PFSK-1 (cell line): ENCODE measurements around the gene LMO2.

Experiments
- POLR2AphosphoS5 ChIP-seq: IDR thresholded peaks from 2 replicates; pipeline ENCODE4 v1.6.1; 2012; ENCODE audit warnings: low read depth, mild to moderate bottlenecking, control low read depth, low read length, moderate library complexity
- SIN3A ChIP-seq: IDR thresholded peaks from 2 replicates; pipeline ENCODE4 v1.6.1; 2012; ENCODE audit warnings: mild to moderate bottlenecking, low read length, moderate library complexity, borderline replicate concordance; ENCODE audit not compliant: insufficient read depth
- TAF1 ChIP-seq: IDR thresholded peaks from 2 replicates; pipeline ENCODE4 v1.6.1; 2012; ENCODE audit warnings: low read length, control low read depth, borderline replicate concordance; ENCODE audit not compliant: insufficient read depth
- TF ChIP-seq, protein P1 (sequence below), 2 experiments: IDR thresholded peaks; 2 replicates each; pipeline versions ENCODE4 v1.6.1 to v1.8.0; 2011 to 2012; ENCODE audit warnings: low read depth in 2 of 2, low read length in 2 of 2, control low read depth in 1 of 2, inconsistent platforms in 1 of 2, mild to moderate bottlenecking in 1 of 2, moderate library complexity in 1 of 2; ENCODE audit not compliant: insufficient read depth in 1 of 2

DNA sequence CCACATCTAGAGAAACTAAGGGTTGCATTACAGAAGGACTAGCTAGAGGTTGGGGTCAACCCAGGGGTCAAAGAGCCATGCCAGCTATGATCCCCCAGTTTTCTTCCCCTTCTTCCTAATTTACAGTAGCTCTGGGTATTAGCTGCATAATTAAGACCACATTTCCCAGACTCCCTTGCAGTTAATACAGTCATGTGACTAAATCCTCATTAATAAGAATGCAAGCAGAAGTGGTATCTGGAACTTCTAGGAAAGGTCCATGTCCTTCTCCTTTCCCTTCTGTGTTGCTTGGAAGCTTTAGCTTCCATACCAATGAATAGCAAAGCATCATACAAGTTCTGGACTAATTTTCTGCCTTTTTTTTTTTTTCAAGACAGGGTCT, 19.1 kb upstream of the LMO2 start:
- TF ChIP-seq, protein P1, sequence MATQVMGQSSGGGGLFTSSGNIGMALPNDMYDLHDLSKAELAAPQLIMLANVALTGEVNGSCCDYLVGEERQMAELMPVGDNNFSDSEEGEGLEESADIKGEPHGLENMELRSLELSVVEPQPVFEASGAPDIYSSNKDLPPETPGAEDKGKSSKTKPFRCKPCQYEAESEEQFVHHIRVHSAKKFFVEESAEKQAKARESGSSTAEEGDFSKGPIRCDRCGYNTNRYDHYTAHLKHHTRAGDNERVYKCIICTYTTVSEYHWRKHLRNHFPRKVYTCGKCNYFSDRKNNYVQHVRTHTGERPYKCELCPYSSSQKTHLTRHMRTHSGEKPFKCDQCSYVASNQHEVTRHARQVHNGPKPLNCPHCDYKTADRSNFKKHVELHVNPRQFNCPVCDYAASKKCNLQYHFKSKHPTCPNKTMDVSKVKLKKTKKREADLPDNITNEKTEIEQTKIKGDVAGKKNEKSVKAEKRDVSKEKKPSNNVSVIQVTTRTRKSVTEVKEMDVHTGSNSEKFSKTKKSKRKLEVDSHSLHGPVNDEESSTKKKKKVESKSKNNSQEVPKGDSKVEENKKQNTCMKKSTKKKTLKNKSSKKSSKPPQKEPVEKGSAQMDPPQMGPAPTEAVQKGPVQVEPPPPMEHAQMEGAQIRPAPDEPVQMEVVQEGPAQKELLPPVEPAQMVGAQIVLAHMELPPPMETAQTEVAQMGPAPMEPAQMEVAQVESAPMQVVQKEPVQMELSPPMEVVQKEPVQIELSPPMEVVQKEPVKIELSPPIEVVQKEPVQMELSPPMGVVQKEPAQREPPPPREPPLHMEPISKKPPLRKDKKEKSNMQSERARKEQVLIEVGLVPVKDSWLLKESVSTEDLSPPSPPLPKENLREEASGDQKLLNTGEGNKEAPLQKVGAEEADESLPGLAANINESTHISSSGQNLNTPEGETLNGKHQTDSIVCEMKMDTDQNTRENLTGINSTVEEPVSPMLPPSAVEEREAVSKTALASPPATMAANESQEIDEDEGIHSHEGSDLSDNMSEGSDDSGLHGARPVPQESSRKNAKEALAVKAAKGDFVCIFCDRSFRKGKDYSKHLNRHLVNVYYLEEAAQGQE (IDR thresholded peaks at IDR 0.05; ENCODE audit: insufficient read depth in 1 of 2, low read depth in 2 of 2, low read length in 2 of 2): no peak
- no peak for TF ChIP-seq POLR2AphosphoS5
- no peak for TF ChIP-seq TAF1
- no peak for TF ChIP-seq SIN3A
